Keratinocyte (primary cell): ENCODE data around the gene KCNJ15. TPM values are rescaled to one million over a fixed set of nuclear protein-coding genes. Genes with fewer than 3 reads are reported as not detected.

Experiments
- DNase-seq: peaks from one replicate; pipeline ENCODE4 v3.0.0-alpha.2; 2011; ENCODE audit warnings: low read depth, missing footprints, low spot score
- FAIRE-seq: peaks from 2 replicates; lab custom pipeline; 2011; peaks lifted over from hg19 to GRCh38; lab: Jason Lieb, UNC
- H2AFZ ChIP-seq: 2 replicates; pipeline ENCODE4 v1.6.0; 2012; ENCODE audit warnings: low read length, control low read depth, inconsistent platforms; ENCODE audit not compliant: control insufficient read depth
- H3K27ac ChIP-seq: 2 replicates; pipeline ENCODE4 v1.5.1; 2011; ENCODE audit warnings: low read length; ENCODE audit not compliant: control insufficient read depth, insufficient read depth
- H3K27me3 ChIP-seq: 3 replicates; pipeline ENCODE4 v1.6.0; 2011; ENCODE audit warnings: low read length; ENCODE audit not compliant: control insufficient read depth, insufficient read depth; ENCODE audit errors: extremely low read depth
- H3K36me3 ChIP-seq, 2 experiments: 2 replicates in 1 of 2; 3 replicates in 1 of 2; pipeline ENCODE4 v1.5.1; 2011; ENCODE audit warnings: low read length in 2 of 2, mild to moderate bottlenecking in 1 of 2; ENCODE audit not compliant: control insufficient read depth in 2 of 2, insufficient read depth in 2 of 2; ENCODE audit errors: extremely low read depth in 1 of 2
- H3K4me1 ChIP-seq: 3 replicates; pipeline ENCODE4 v1.5.1; 2011; ENCODE audit warnings: low read length; ENCODE audit not compliant: control insufficient read depth, insufficient read depth; ENCODE audit errors: extremely low read depth
- H3K4me2 ChIP-seq: 3 replicates; pipeline ENCODE4 v1.6.0; 2011; ENCODE audit warnings: low read depth, low read length; ENCODE audit not compliant: control insufficient read depth, insufficient read depth; ENCODE audit errors: extremely low read depth
- H3K4me3 ChIP-seq, 3 experiments: fragments of 200-600 bp in 1 of 3; sonication (generic) in 1 of 3; 2 replicates in 2 of 3; 3 replicates in 1 of 3; pipeline ENCODE4 v1.5.1; 2011 to 2016; ENCODE audit warnings: low read length in 3 of 3, mild to moderate bottlenecking in 3 of 3, control low read depth in 2 of 3, inconsistent platforms in 1 of 3, low read depth in 1 of 3, mixed read lengths in 1 of 3, mixed run types in 1 of 3, moderate library complexity in 1 of 3; ENCODE audit not compliant: control insufficient read depth in 2 of 3, insufficient read depth in 2 of 3; ENCODE audit errors: extremely low read depth in 1 of 3
- H3K79me2 ChIP-seq: 2 replicates; pipeline ENCODE4 v1.6.0; 2012; ENCODE audit warnings: low read length; ENCODE audit not compliant: control insufficient read depth, insufficient read depth
- H3K9ac ChIP-seq: 3 replicates; pipeline ENCODE4 v1.6.0; 2011; ENCODE audit warnings: low read length; ENCODE audit not compliant: control insufficient read depth, insufficient read depth; ENCODE audit errors: extremely low read depth
- H3K9me1 ChIP-seq: 3 replicates; pipeline ENCODE4 v1.6.0; 2011; ENCODE audit warnings: low read length; ENCODE audit not compliant: control insufficient read depth, insufficient read depth; ENCODE audit errors: extremely low read depth
- H3K9me3 ChIP-seq: 2 replicates; pipeline ENCODE4 v1.5.1; 2012; ENCODE audit warnings: low read depth, low read length; ENCODE audit not compliant: control insufficient read depth
- H4K20me1 ChIP-seq: 3 replicates; pipeline ENCODE4 v1.6.0; 2011; ENCODE audit warnings: low read length; ENCODE audit not compliant: control insufficient read depth, insufficient read depth; ENCODE audit errors: extremely low read depth
- EZH2 ChIP-seq: IDR thresholded peaks from one replicate; pipeline ENCODE4 v1.6.1; 2012; ENCODE audit warnings: inconsistent platforms, mild to moderate bottlenecking, low read length, moderate library complexity
- dilution Hi-C: fragments of 300-500 bp; cut with MboI; formaldehyde crosslinking; loops from one replicate; pipeline ENCODE4 v1.7.0; 2020; ENCODE audit warnings: low sequenced_read_pairs; ENCODE audit not compliant: extremely low pct_ligation_motif_present
- polyA plus RNA-seq, 5 experiments: library from polyadenylated mRNA; depleted of rRNA in 3 of 5; stranded (reverse) in 3 of 5; stranded (forward) in 1 of 5; unstranded in 1 of 5; fragments of >200 nt; gene quantifications; 1 replicate in 1 of 5; 2 replicates in 3 of 5; 3 replicates in 1 of 5; pipeline versions ENCODE4 v1.2.1 to v1.2.3, GENCODE V29; 2011 to 2012; ENCODE audit warnings: missing spikeins in 2 of 5, low read depth in 1 of 5, low replicate concordance in 1 of 5
- TF ChIP-seq, protein P1 (sequence below), 3 experiments: IDR thresholded peaks in 1 of 3; conservative IDR thresholded peaks in 1 of 3; optimal IDR thresholded peaks in 1 of 3; 2 replicates in 2 of 3; 3 replicates in 1 of 3; pipeline versions ENCODE3 to v1.5.1; 2011; ENCODE audit warnings: low read length in 3 of 3, mild to moderate bottlenecking in 3 of 3, moderate library complexity in 2 of 3, control low read depth in 1 of 3, inconsistent platforms in 1 of 3; ENCODE audit not compliant: insufficient read depth in 2 of 3; ENCODE audit errors: extremely low read depth in 1 of 3

Gene KCNJ15
- polyA plus RNA-seq, 1 donor (not counting 4 experiments of a cell fraction or from before 2014, with no cell fraction given) = 76.3 TPM

DNA sequence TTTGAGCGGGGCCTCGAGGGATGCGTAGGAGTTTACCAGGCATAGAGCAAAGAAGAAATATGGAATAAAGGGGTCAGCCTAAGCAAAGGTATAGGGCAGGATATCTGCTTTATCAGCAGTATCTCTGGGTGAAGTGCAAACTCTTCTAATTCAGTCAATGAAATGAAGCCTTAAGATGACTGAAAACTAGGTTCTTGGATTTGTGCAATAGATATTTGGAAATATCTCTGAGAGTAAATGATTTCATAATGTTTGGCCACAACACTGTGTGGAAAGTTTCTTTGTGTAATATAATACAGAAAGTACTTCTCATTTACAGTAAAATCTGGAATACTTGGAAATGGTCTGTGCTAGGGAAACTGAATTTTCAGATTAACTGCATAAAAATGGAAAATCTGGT lies 26.1 kb downstream of the KCNJ15 start:
- Histone ChIP-seq H2AFZ (no peak overlapping the region), H3K79me2 (peaks cover 55% of the 10 kb centered on the region), H3K27ac (no peak overlapping the region), H3K4me3 (no peak overlapping the region), H3K36me3 (peaks cover 0 to 11% of the 10 kb centered on the region in 2 experiments), H4K20me1 (no peaks in the 10 kb centered on the region), H3K9ac (no peak overlapping the region), H3K9me3 (no peaks in the 10 kb centered on the region), H3K9me1 (no peaks in the 10 kb centered on the region), H3K4me1 (peaks cover 24% of the 10 kb centered on the region), H3K4me2 (no peak overlapping the region), H3K27me3 (no peaks in the 10 kb centered on the region)
- no peak for DNase-seq
- TF ChIP-seq EZH2 = no peak
- TF ChIP-seq, protein P1, sequence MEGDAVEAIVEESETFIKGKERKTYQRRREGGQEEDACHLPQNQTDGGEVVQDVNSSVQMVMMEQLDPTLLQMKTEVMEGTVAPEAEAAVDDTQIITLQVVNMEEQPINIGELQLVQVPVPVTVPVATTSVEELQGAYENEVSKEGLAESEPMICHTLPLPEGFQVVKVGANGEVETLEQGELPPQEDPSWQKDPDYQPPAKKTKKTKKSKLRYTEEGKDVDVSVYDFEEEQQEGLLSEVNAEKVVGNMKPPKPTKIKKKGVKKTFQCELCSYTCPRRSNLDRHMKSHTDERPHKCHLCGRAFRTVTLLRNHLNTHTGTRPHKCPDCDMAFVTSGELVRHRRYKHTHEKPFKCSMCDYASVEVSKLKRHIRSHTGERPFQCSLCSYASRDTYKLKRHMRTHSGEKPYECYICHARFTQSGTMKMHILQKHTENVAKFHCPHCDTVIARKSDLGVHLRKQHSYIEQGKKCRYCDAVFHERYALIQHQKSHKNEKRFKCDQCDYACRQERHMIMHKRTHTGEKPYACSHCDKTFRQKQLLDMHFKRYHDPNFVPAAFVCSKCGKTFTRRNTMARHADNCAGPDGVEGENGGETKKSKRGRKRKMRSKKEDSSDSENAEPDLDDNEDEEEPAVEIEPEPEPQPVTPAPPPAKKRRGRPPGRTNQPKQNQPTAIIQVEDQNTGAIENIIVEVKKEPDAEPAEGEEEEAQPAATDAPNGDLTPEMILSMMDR (optimal IDR thresholded peaks at IDR 0.05 in 1 of 3, IDR thresholded peaks at IDR 0.05 in 1 of 3, conservative IDR thresholded peaks at IDR 0.05 in 1 of 3; ENCODE audit: extremely low read depth in 1 of 3, insufficient read depth in 2 of 3, low read length in 3 of 3) = no peak
- FAIRE-seq = no peak
- dilution Hi-C loops = no loop called here

GRCh38 chr21:38284216-38284615 lies 27.4 kb downstream of the KCNJ15 start:
- Histone ChIP-seq H4K20me1 (no peaks in the 10 kb centered on the region), H3K4me2 (no peak overlapping the region), H3K9me1 (no peaks in the 10 kb centered on the region), H3K9ac (no peak overlapping the region), H3K79me2 (peaks cover 52% of the 10 kb centered on the region), H3K4me3 (no peak overlapping the region), H2AFZ (no peak overlapping the region), H3K4me1 (peaks cover 24% of the 10 kb centered on the region), H3K9me3 (no peaks in the 10 kb centered on the region), H3K27ac (no peak overlapping the region), H3K36me3 (peaks cover 0 to 11% of the 10 kb centered on the region in 2 experiments), H3K27me3 (no peaks in the 10 kb centered on the region)
- DNase-seq (no peak), FAIRE-seq (no peak)
- TF ChIP-seq, protein P1 (optimal IDR thresholded peaks at IDR 0.05 in 1 of 3, IDR thresholded peaks at IDR 0.05 in 1 of 3, conservative IDR thresholded peaks at IDR 0.05 in 1 of 3; ENCODE audit: extremely low read depth in 1 of 3, insufficient read depth in 2 of 3, low read length in 3 of 3) = no peak
- no peak for TF ChIP-seq EZH2
- dilution Hi-C loops = no loop called here
